GM18508 (cell line): ENCODE results near the gene LCORL.
"Not testable (repeated sequence)": the region's sequence is repeated elsewhere in the genome, so short reads cannot be mapped to it uniquely, and the experiment has no call there.

Source experiments
- ATAC-seq: cut with Tn5 transposase; IDR thresholded peaks from one replicate; pipeline ENCODE4 v1.9.1; 2021; ENCODE audit warnings: moderate number of reproducible peaks; ENCODE audit not compliant: insufficient read depth, unreplicated experiment

LCORL gene

DNA sequence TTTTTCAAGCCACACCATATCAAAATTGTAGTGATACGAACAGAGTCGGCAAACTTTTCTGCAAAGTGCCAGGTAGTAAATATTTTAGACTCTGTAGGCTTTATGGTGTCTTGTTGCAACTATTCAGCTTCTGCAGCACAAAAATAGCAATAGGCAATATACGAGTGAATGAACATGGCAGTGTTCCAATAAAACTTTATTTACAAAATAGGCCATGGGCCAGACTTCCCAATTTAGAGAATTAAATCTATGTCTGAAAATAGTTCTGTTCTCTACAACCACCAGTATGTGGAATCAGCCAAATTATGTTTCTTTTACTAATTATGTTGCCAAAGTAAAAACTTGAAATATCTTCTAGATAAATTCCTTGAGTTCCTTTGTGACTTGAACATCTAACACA is 154.3 kb downstream of the LCORL start:
- no peak for ATAC-seq

DNA sequence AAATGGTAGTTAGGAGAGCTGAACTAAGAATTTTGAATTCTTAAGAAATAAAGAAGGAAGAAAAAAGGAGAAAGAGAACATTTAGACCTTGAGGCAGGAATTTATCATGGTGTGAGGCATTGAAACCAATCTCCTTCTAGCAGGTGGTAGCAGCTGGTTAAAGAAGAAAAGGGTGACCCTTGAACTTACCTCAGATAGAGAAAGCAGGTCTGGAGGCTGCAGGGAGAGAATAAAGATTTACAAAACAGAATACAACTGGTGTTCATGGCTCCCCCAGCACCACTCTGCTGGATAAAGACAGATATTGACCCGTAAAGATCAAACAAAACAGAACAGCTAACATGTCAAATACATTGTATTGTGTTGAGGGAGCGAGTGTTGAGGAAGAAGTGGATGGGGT is 154.7 kb downstream of the LCORL start:
- ATAC-seq = no peak

DNA sequence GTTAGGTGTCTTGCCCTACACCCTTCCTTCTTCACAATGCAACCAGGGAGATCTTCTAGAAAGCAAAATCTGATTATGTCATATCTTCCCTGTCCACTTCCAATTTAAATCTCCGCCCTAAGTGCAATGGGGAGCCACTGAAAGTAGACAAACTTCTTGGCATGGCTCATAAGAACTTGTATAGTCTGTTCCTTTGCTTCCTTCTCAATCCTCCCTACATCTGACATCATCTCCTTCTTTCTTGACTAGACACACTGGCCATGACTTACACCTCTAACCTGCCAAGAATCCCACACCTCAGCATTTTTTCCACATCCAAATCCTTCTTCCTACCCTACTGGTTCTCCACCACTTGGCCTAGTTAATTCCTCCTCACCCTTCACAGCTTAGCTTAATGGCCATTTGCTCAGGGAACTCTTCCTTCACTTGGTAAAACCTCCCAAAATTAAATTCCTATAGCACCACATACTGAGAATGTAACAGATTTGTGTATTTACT is 155.6 kb downstream of the LCORL start:
- ATAC-seq = no peak

DNA sequence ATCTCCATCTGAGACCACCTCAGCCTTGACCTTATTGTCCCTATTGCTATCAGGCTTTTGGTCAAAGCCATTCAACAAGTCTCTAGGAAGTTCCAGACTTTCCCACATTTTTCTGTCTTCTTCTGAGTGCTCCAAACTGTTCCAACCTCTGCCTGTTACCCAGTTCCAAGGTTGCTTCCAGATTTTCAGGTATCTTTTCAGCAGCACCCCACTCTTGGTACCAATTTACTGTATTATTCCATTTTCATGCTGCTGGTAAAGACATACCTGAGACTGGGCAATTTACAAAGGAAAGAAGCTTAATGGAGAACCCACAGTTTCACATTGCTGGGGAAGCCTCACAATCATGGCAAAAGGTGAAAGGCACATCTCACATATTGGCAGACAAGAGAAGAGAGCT is 159.6 kb downstream of the LCORL start:
- ATAC-seq = not testable (repeated sequence)

DNA sequence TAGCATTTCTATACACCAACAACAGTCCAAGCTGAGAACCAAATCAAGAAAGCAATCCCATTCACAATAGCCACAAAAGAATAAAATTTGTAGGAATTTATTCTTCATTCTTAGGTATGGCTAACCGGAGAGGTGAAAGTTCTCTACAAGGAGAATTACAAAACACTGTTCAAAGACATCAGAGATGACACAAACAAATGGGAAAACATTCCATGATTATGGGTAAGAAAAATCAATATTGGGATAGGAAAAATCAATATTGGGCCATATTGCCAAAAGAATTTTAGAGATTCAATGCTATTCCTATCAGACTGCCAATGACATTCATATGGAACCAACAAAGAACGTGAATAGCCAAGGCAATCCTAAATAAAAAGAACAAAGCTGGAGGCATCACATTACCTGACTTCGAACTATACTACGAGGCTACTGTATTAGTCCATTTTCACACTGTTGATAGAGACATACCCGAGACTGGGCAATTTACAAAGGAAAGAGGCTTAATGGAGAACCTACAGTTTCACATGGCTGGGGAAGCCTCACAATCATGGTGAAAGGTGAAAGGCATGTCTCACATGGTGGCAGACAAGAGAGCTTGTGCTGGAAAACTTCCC is 161.7 kb downstream of the LCORL start:
- ATAC-seq = no peak

DNA sequence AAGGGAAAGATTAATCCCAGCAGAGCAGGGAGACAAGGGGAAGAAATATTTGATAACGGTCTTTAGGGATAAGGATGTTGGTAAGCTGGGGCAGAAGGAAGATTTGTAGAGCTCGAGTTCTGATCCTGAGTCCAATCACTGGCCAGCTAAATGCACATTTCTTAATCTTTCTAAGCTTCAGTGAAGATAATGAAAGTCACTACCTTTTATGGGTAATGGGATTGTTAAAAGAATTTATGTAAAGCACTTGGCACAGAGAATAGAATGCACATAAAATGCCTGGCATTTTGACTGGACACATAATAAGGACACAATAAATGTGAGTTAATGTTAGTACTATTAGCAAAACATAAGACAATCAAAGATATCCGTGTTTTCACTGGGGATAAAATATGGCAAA is 167.5 kb downstream of the LCORL start:
- no peak for ATAC-seq

DNA sequence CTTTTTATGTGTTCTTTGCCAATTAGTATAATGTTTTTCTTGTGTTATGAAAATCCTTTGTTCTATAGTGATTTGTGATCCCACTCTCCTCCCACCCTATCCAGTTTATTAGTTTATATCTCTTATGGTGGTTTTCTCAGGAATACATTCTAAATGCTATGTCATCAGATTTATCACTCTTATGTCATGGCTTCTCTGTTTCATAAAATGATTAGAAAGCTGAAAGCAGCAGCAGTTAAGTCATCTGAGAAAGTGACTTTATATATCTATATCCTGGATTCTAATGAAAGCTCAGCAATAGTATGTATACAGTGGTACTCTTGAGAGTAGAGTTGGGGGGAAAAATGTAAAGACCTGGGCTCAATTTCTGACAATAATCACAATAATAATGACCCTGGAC is 169.6 kb downstream of the LCORL start:
- no peak for ATAC-seq

DNA sequence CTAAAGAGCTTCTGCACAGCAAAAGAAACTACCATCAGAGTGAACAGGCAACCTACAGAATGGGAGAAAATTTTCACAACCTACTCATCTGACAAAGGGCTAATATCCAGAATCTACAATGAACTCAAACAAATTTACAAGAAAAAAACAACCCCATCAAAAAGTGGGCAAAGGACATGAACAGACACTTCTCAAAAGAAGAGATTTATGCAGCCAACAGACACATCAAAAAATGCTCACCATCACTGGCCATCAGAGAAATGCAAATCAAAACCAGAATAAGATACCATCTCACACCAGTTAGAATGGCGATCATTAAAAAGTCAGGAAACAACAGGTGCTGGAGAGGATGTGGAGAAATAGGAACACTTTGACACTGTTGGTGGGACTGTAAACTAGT is 171.3 kb downstream of the LCORL start:
- not testable (repeated sequence) for ATAC-seq

DNA sequence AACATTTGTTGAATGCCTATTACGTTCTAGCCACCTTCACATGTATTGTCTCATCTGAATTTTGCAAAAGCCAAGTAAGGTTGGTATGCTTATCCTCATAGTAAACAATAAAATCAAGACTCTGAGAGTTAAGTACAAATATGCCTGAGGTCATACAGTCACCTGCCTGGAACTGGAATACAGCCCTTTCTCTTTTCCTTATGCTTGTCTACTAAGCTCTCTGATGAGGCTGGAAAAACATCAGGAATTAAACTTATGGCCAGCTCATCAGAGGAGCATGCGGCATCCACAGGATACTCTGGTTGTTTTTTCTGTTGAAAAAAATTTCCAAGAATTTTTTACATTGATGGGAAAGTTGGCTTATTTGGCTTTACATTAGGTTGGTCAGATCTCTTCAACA is 175.3 kb downstream of the LCORL start:
- no peak for ATAC-seq

DNA sequence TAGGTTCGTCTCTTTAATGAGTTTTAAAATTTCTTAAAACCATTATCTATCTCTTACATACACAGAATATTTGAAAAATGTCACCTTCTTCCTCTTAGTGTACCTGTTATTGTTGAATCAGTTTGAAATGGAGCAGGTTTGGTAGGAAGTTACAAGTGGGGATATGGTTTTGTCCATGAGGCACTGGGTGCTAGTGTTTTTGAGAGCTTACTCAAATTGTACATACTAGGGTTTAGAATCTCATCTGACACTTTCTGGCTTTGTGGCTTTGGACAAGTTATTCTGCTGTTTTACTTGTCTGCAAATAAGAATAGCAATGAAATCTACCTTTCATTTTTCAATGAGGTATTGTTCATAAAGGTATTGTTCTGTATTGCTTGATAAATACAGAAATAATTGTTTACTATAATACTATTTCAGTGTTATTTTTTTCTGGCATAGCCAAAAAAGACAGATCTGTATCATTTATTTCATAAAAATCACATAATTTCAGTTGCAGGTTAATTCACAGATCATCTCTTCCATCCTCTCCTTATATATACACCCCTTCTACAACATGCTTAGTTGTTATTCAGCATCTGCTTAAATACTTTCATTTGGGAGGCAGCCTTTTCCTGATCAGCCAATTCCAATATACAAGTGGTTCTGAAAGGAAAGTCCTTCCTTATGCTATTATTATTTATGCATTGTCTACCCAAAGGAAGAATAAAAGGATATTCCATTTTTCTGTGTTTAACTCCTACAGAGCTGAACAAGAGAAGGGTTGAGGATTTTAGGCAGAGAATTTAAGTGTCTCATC is 197.5 kb downstream of the LCORL start:
- no peak for ATAC-seq

DNA sequence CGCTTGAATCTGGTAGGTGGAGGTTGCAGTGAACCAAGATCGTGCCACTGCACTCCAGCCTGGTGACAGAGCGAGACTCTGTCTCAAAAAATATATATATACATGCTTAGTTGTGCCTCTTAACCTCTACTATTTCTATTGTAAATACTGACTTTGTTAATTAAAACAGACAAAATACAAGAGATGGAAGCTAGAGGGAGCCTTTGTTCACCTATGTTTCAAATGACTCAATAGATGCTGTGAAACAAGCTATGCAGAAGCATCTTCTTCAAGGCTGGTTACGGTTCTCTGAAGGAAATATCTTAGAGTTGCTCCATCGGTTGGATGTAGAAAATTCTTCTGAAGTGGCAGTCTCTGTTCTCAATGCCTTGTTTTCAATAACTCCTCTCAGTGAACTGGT is 204.5 kb downstream of the LCORL start:
- no peak for ATAC-seq

DNA sequence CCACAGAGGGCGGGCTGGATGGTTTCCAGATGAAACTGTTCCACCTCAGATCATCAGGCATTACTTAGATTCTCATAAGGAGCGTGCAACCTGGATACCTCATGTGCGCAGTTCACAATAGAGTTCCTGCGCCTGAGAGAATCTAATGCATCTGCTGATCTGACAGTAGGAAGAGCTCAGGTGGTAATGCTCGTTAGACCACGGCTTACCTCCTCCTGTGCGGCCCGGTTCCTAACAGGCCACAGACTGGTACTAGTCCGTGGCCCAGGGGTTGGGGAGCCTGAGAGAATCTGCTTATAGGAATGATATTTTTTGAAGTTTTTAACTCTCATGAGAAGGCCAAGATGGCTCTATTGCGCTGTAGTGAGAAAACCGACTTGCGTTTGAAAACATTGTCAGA is 205.4 kb downstream of the LCORL start:
- no peak for ATAC-seq

DNA sequence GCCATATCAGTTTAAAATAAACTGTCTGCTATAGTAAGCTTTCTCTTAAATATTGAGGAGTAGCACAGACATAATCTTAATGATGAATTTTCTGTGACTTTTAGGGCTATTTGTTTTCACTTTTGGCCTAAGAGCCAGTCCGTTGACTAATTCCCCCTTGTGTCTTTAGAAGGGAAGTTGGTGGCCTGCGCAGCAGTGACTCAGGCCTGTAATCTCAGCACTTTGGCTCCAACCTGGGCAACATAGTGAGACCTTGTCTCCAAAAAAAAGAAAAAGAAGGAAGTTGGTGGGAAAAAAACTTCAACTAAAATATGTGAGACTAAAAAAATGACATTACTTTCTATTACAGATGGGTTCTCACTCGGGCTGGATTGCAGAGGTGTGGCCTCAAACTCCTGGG is 207.4 kb downstream of the LCORL start:
- ATAC-seq = no peak

DNA sequence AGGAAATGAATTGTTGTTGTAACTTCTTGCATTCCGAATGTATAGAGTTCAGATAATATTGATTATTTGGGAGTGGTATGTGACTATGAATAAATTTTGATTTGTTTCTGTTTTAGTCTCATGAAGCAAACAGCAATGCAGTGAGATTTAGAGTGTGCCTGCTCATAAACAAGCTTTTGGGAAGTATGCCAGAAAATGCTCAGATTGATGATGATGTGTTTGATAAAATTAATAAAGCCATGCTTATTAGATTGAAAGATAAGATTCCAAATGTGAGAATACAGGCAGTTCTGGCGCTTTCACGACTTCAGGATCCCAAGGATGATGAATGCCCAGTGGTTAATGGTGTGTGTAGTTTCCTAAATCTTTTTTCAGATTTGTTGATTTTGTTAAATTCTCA is 208.8 kb downstream of the LCORL start:
- no peak for ATAC-seq

DNA sequence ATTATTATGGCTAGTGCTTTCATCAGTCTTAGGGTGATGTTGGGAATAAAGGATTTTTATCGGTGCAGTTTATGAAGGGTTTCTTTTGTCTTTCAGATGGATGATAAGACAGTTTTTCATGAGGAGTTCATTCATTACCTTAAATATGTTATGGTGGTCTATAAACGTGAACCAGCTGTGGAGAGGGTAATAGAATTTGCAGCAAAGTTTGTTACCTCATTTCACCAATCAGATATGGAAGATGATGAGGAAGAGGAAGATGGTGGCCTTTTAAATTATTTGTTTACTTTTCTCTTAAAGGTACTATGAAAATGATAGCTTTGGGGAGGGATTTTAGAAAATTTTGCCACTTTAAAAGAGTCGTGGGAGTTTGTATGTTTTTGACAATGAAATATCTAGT is 209.4 kb downstream of the LCORL start:
- ATAC-seq = no peak

DNA sequence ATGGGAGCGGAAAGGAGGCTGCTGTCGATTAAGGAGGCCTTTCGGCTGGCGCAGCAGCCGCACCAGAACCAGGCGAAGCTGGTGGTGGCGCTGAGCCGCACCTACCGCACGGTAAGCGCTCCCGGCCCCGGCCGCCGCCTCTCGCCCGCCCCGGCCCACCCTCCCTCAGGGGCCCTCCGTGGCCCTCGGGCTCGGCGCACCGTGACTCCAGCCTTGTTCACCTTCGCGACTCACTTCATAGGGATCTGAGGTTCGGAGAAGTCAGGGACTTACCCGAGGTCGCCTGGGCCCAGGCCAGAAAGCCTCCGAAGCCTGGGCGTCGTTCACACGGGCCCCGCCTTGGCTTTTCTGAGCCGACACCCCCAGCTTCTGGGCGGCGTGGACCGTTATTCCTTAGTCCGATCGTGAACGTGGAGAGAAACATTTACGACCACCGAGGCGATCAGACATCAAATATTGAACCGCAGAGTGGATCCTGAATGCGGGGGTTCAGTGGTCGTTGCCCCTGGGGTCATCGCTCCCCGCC is 210.4 kb downstream of the LCORL start:
- peak; percentile 14 for ATAC-seq

DNA sequence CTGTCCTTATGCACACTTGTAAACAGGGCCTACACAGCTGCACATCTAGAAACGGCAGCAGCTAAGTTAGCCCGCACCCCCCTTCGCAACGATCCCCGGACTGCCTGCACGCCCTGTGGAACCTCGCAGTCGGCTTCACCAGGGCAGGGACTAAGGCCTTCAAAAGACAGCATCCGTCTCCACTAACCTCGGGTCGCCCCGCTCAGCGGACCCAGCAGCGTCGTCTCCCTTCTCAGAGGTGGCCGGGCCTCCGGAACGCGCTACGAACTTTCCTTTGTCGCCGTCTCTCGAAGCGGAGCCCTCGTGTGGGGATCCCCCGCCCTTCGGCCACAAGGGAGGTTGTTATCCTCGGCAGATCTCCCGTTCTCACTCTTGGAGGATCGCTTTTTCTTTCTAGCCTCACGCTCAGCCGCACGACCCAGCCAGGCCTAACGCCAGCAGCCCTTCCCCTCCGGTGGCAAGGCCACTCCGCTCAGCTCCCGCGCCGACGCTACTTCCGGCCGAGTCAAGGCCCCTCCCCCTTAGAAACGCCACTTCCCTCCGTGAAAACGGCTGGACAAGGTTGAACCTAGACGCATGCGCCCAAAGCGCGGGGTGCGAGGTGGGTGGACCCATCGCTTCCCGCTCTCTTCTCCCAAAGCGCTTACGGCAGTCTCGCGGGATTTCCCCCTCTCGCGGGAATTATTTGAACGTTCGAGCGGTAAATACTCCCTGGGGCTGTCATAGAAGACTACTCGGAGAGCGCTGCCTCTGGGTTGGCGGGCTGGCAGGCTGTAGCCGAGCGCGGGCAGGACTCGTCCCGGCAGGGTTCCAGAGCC is 211.1 kb downstream of the LCORL start, which contains the start of the genes DCAF16 and NCAPG:
Gene DCAF16 (minus strand): TSS at position 498 of the 818 bp plus-strand sequence. CDS start 6,616 bp downstream, outside the sequence.
Gene NCAPG (plus strand): TSS at position 720 of the 818 bp plus-strand sequence. CDS start 99 bp downstream, outside the sequence.
- peak; percentile 82 for ATAC-seq

DNA sequence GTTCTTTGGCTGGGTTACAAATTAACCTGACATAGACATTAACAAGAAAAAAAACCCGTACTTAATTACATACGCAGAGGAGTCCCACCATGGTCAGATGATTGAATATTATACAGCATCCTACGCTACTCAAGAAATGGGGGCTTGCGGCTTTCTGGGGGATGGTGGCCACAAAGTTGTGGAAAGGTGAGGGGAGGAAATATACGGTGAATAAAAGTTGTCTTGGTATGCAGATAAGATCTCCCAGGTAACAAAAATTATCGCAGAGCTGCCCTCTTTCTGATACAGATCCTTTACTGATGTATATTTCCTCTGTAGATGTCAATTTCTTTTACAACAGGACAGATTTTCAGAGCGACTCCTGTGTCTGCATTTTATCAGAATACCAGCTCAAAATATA is 211.9 kb downstream of the LCORL start:
- ATAC-seq = no peak

DNA sequence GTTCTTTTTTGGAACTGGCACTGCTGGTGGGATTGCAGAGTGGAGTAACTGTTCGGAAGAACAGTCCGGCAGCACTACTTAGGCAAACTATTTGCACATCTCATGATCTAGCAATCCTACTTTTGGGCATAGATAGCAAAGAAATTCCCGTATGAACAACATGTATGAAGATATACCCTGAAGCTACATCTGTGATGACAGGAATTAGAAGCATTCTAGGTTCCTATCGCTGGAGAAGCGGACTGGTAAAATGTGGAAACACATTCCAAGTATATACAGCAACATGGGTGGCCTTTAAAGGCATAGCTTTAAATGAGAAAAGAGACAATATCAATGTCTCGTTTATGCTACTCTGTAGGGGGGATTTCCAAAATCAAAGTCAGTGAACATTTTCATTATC is 214.1 kb downstream of the LCORL start:
- no peak for ATAC-seq

DNA sequence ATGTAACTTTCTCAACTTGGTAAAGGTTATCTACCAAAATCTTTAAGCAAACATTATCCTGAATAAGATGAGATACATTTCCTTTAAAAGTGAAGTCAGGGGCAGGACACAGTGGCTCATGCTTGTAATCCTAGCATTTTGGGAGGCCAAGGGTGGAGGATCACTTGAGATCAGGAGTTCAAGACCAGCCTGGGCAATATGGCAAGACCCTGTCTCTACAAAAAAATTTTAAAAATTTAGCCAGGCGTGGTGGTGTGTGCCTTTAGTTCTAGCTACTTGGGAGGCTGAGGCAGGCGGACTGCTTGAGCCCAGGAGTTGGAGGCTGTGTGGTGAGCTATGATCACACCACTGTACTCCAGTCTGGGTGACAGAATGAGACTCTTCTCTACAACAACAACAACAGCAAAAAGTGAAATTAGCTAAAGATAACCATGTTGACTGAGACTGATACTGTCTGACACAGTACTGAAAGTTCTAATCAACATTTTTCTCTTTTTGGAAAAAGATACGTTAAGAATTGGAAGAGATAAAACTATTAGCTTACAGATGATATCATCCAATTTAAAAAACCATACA is 215.9 kb downstream of the LCORL start:
- ATAC-seq = no peak
